AG10803 (cell line): ENCODE measurements around the gene EHF.

Source experiments
- DNase-seq: peaks from one replicate; pipeline ENCODE4 v3.0.0; 2010; ENCODE audit warnings: low read depth
- H3K4me3 ChIP-seq: 2 replicates; pipeline ENCODE4 v1.5.1; 2011; ENCODE audit warnings: mild to moderate bottlenecking, low read length, control low read depth
- CTCF ChIP-seq: conservative IDR thresholded peaks from 2 replicates; pipeline ENCODE4 v1.5.1; 2011; ENCODE audit warnings: mild to moderate bottlenecking, low read length, control low read depth, inconsistent platforms

Gene EHF

GRCh38 chr11:34649597-34649996, 28.7 kb downstream of the EHF start:
- no peak for TF ChIP-seq CTCF
- no peak overlapping the region for H3K4me3 ChIP-seq
- DNase-seq = no peak

- no peak overlapping the region for H3K4me3 ChIP-seq
- DNase-seq = no peak
- TF ChIP-seq CTCF = no peak
These were observed 29.6 kb downstream of the EHF start for GRCh38 chr11:34650528-34650927.

GRCh38 chr11:34651551-34651950, 30.7 kb downstream of the EHF start:
- no peak for DNase-seq
- no peak for TF ChIP-seq CTCF
- no peak overlapping the region for H3K4me3 ChIP-seq

- DNase-seq = no peak
- no peak overlapping the region for H3K4me3 ChIP-seq
- TF ChIP-seq CTCF = no peak
These were observed 31.5 kb downstream of the EHF start for GRCh38 chr11:34652191-34652973.

GRCh38 chr11:34653031-34653430, 32.1 kb downstream of the EHF start:
- DNase-seq = no peak
- no peak for TF ChIP-seq CTCF
- H3K4me3 ChIP-seq = no peak overlapping the region

- TF ChIP-seq CTCF = peak; percentile 28
- DNase-seq = peak; percentile 94
- no peak overlapping the region for H3K4me3 ChIP-seq
These were observed 33.1 kb downstream of the EHF start for GRCh38 chr11:34653851-34654482.
